Pancreas (tissue), 10 donors: ENCODE data around the gene TSPAN14. TPM values are rescaled to one million over a fixed set of nuclear protein-coding genes. Genes with fewer than 3 reads are reported as not detected.

ENCODE experiments used
- ATAC-seq, 4 donors: fragments of 200-7000 bp; cut with Tn5 transposase; one replicate each; pipeline versions ENCODE4 v1.8.0 to v1.9.1; 2020; ENCODE audit warnings: mild to moderate bottlenecking in 4 of 4, moderate library complexity in 4 of 4
- DNase-seq, 6 donors: peaks; one replicate each; pipeline ENCODE4 v3.0.0-alpha.2; 2020
- FAIRE-seq: peaks from 2 replicates; lab custom pipeline; 2012; peaks lifted over from hg19 to GRCh38; lab: Jason Lieb, UNC
- H3K27ac ChIP-seq, 4 donors: fragments of 200-600 bp; sonication (generic); 1 replicate in 3 of 4; 2 replicates in 1 of 4; pipeline versions ENCODE4 v1.5.0 to v1.8.0; 2020
- H3K27me3 ChIP-seq, 4 donors: fragments of 200-600 bp; one replicate each; pipeline ENCODE4 v1.8.0; 2021
- H3K36me3 ChIP-seq, 3 donors: fragments of 200-600 bp; sonication (generic) in 1 of 3; one replicate each; pipeline versions ENCODE4 v1.5.0 to v1.8.0; 2020 to 2021
- H3K4me1 ChIP-seq, 3 donors: fragments of 200-600 bp; one replicate each; pipeline ENCODE4 v1.8.0; 2021
- H3K4me3 ChIP-seq, 4 donors: fragments of 200-600 bp; sonication (generic) in 2 of 4; one replicate each; pipeline versions ENCODE4 v1.5.0 to v1.8.0; 2020 to 2021
- H3K9me3 ChIP-seq, 4 donors: fragments of 200-600 bp; one replicate each; pipeline ENCODE4 v1.8.0; 2021
- WGBS, 2 donors: extraction: QIAGEN DNeasy Blood & Tissue Kit; methylation state at CpG; one replicate each; pipeline ENCODE4 v1.1.7; 2013; 5-methylcytosine and 5-hydroxymethylcytosine counted together
- intact Hi-C, 3 donors: fragments of 100-400 bp; cut with DNase I; formaldehyde crosslinking; loops; one replicate each; pipeline versions ENCODE4 v1.11.1 to v1.14.2; 2022
- polyA plus RNA-seq, 2 donors: library from polyadenylated mRNA; stranded (reverse); fragments of 200-250 nt; gene quantifications; one replicate each; pipeline ENCODE4 v1.2.3, GENCODE V29; 2013
- total RNA-seq, 6 donors: library from RNA; stranded (reverse); fragmentation: NEBNext Ultra II Directional in 4 of 6; extraction: Animal tissue kit (Norgen Biotek cat#: 25700) in 4 of 6; gene quantifications; one replicate each; pipeline versions ENCODE4 v1.2.1 to v1.2.4, GENCODE V29; 2021 to 2023
- TF ChIP-seq, protein P1 (sequence below), 4 donors: fragments of 200-600 bp; sonication (generic) in 3 of 4; IDR thresholded peaks; one replicate each; pipeline versions ENCODE4 v1.5.0 to v1.8.0; 2021; ENCODE audit warnings: antibody characterized with exemption in 4 of 4
- donor health status: healthy with polysubstance abuse.
- donor health status: DM: no; HTN: no; CAD: no; lungs with moderate emphysema.
- donor health status: DM: no; HTN: no; CAD: no.
- donor health status: control.
- donor health status: control.
- donor health status: Bipolar disorder and iron deficiency.
- donor health status: DM: yes; HTN: yes; CAD: no.
- donor health status: DM: no; HTN: no; CAD: no.
- donor health status: DM: no; HTN: no; CAD: no.
- donor health status: DM: yes; HTN: yes; CAD: no.

The TSPAN14 gene
- total and polyA plus RNA-seq, 8 donors = 10.6 to 61.9 (median 23.2) TPM

DNA sequence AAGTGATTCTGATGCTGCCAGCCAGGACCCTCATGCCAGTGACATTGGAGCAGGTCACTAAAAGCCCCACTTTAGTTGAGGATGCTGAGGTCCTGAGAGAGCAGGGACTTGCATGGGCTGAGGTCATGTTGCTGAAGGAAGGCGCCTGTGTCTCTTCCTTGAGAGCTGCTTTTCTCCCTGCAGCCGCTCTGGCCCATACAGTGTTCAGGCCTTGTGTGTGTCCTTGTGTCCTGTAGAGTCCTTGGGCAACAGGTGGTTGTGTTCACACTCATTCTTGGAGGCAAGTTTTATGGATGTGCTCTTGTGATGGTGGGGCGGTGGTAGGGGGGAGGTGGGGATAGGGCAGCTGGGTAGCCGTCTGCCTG lies 33.3 kb downstream of the TSPAN14 start:
- Histone ChIP-seq H3K9me3 (no peaks in the 10 kb centered on the region), H3K27ac (peak overlapping the region in 3 of 4 donors; percentile 25 to 58 (median 46)), H3K36me3 (no peaks in the 10 kb centered on the region), H3K4me3 (no peak overlapping the region), H3K4me1 (peaks cover 24 to 44% (median 26%) of the 10 kb centered on the region in 3 donors), H3K27me3 (no peaks in the 10 kb centered on the region)
- TF ChIP-seq, protein P1, sequence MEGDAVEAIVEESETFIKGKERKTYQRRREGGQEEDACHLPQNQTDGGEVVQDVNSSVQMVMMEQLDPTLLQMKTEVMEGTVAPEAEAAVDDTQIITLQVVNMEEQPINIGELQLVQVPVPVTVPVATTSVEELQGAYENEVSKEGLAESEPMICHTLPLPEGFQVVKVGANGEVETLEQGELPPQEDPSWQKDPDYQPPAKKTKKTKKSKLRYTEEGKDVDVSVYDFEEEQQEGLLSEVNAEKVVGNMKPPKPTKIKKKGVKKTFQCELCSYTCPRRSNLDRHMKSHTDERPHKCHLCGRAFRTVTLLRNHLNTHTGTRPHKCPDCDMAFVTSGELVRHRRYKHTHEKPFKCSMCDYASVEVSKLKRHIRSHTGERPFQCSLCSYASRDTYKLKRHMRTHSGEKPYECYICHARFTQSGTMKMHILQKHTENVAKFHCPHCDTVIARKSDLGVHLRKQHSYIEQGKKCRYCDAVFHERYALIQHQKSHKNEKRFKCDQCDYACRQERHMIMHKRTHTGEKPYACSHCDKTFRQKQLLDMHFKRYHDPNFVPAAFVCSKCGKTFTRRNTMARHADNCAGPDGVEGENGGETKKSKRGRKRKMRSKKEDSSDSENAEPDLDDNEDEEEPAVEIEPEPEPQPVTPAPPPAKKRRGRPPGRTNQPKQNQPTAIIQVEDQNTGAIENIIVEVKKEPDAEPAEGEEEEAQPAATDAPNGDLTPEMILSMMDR (IDR thresholded peaks at IDR 0.05) = no peak
- ATAC-seq = peak; percentile 66 to 86 (median 80)
- FAIRE-seq = no peak
- 41 to 43% methylated on average over 4 of the region's 4 CpGs for WGBS, 2 donors
- peak in 3 of 6 donors; percentile 58 to 71 (median 64) for DNase-seq
- intact Hi-C loops = no loop called here

GRCh38 chr10:80487791-80488538 lies 33.9 kb downstream of the TSPAN14 start:
- H3K4me3 ChIP-seq = no peak overlapping the region
- FAIRE-seq (no peak), DNase-seq (peak in 1 of 6 donors; percentile 49), ATAC-seq (peak; percentile 34 to 67 (median 48))
- H3K36me3 ChIP-seq = no peaks in the 10 kb centered on the region
- H3K27ac ChIP-seq = peak overlapping the region in 3 of 4 donors; percentile 44 to 58 (median 46)
- no peaks in the 10 kb centered on the region for H3K9me3 ChIP-seq
- TF ChIP-seq, protein P1 (IDR thresholded peaks at IDR 0.05) = no peak
- H3K4me1 ChIP-seq = peaks cover 26 to 45% (median 27%) of the 10 kb centered on the region in 3 donors
- no peaks in the 10 kb centered on the region for H3K27me3 ChIP-seq
- whole genome bisulfite sequencing, 2 donors = 66 to 69% methylated on average over 14 of the region's 14 CpGs
- intact Hi-C loops = no loop called here

GRCh38 chr10:80488539-80489066 lies 34.5 kb downstream of the TSPAN14 start:
- peak overlapping the region in 2 of 4 donors; percentile 46 to 58 for H3K27ac ChIP-seq
- FAIRE-seq (no peak), ATAC-seq (no peak), DNase-seq (peak in 1 of 6 donors; percentile 9)
- H3K4me1 ChIP-seq = peaks cover 26 to 50% (median 33%) of the 10 kb centered on the region in 3 donors
- H3K9me3 ChIP-seq = no peaks in the 10 kb centered on the region
- TF ChIP-seq, protein P1 (IDR thresholded peaks at IDR 0.05) = no peak
- H3K36me3 ChIP-seq = no peaks in the 10 kb centered on the region
- H3K27me3 ChIP-seq = no peaks in the 10 kb centered on the region
- intact Hi-C loops = no loop called here
- WGBS, 2 donors = 31 to 42% methylated on average over 6 of the region's 6 CpGs
- H3K4me3 ChIP-seq = no peak overlapping the region

- Histone ChIP-seq H3K27me3 (no peaks in the 10 kb centered on the region), H3K4me1 (peaks cover 26 to 56% (median 40%) of the 10 kb centered on the region in 3 donors), H3K9me3 (no peaks in the 10 kb centered on the region), H3K27ac (peak overlapping the region in 1 of 4 donors; percentile 2), H3K36me3 (no peaks in the 10 kb centered on the region), H3K4me3 (no peak overlapping the region)
- TF ChIP-seq, protein P1 (IDR thresholded peaks at IDR 0.05) = no peak
- intact Hi-C loops = no loop called here
- 97 to 100% methylated on average over 2 of the region's 2 CpGs for WGBS, 2 donors
- DNase-seq = no peak
- no peak for FAIRE-seq
- no peak for ATAC-seq
Measured at GRCh38 chr10:80489371-80490112, 35.4 kb downstream of the TSPAN14 start.
